Ovary (tissue), 3 donors: Measurements from ENCODE around the gene TMEM82.

Source experiments
- EP300 ChIP-seq: sonication (generic); formaldehyde crosslinking; IDR thresholded peaks from one replicate; pipeline ENCODE4 v1.6.1; 2017; ENCODE audit warnings: antibody characterized with exemption
- POLR2A ChIP-seq: fragments of 450-650 bp; IDR thresholded peaks from one replicate; pipeline ENCODE4 v1.6.1; 2017; ENCODE audit warnings: antibody characterized with exemption, mild to moderate bottlenecking, moderate library complexity
- TF ChIP-seq, protein P1 (sequence below), 3 donors: fragments of 450-650 bp in 2 of 3; fragments of 200-600 bp in 1 of 3; IDR thresholded peaks; one replicate each; pipeline versions ENCODE4 v1.5.1 to v1.8.0; 2016 to 2022; ENCODE audit warnings: antibody characterized with exemption in 3 of 3, mild to moderate bottlenecking in 1 of 3
- donor health status: DM: no; HTN: no; CAD: no.

- TF ChIP-seq POLR2A: no peak
- TF ChIP-seq, protein P1, sequence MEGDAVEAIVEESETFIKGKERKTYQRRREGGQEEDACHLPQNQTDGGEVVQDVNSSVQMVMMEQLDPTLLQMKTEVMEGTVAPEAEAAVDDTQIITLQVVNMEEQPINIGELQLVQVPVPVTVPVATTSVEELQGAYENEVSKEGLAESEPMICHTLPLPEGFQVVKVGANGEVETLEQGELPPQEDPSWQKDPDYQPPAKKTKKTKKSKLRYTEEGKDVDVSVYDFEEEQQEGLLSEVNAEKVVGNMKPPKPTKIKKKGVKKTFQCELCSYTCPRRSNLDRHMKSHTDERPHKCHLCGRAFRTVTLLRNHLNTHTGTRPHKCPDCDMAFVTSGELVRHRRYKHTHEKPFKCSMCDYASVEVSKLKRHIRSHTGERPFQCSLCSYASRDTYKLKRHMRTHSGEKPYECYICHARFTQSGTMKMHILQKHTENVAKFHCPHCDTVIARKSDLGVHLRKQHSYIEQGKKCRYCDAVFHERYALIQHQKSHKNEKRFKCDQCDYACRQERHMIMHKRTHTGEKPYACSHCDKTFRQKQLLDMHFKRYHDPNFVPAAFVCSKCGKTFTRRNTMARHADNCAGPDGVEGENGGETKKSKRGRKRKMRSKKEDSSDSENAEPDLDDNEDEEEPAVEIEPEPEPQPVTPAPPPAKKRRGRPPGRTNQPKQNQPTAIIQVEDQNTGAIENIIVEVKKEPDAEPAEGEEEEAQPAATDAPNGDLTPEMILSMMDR (IDR thresholded peaks at IDR 0.05): no peak
- TF ChIP-seq EP300: no peak
Measured at GRCh38 chr1:15693371-15693770, 48.9 kb upstream of the TMEM82 start.
